HL-60/S4 treated with retinoic acid at 250 ng/mL for 4 days and 3 days (cell line): ENCODE data around the gene MRPL17.

Experiments used
- in situ Hi-C: fragments of 300-500 bp; cut with MboI; formaldehyde crosslinking; loops from 2 replicates; pipeline ENCODE4 v1.7.0; 2022; ENCODE audit warnings: low sequenced_read_pairs

The MRPL17 gene

GRCh38 chr11:6634534-6634933 lies 48.6 kb downstream of the MRPL17 start:
- in situ Hi-C loops: no loop called here

GRCh38 chr11:6633422-6634408 lies 49.4 kb downstream of the MRPL17 start:
- in situ Hi-C loops: no loop called here

- in situ Hi-C loops: no loop called here
Measured at GRCh38 chr11:6632116-6633073, 50.7 kb downstream of the MRPL17 start.

- in situ Hi-C loops: no loop called here
Measured at GRCh38 chr11:6631361-6631890, 51.7 kb downstream of the MRPL17 start.

GRCh38 chr11:6630632-6631291 lies 52.4 kb downstream of the MRPL17 start:
- in situ Hi-C loops: no loop called here
